K562 (cell line): ENCODE measurements around the gene IMPDH2. TPM values are rescaled to one million over a fixed set of nuclear protein-coding genes. Genes with fewer than 3 reads are reported as not detected.
A peak's percentile ranks its signal among the peaks of the same experiment; 100 is the strongest.

Source experiments
- DPF2 ChIP-seq: fragments of 450-650 bp; IDR thresholded peaks from 2 replicates; pipeline ENCODE4 v1.6.1; 2016
- NCOR1 ChIP-seq: fragments of 450-650 bp; IDR thresholded peaks from 2 replicates; pipeline ENCODE4 v1.6.1; 2016; ENCODE audit warnings: mild to moderate bottlenecking, moderate library complexity
- PHF21A ChIP-seq: fragments of 450-650 bp; IDR thresholded peaks from 2 replicates; pipeline ENCODE4 v1.6.1; 2017; ENCODE audit warnings: low read depth, borderline replicate concordance
- POLR2B ChIP-seq: fragments of 450-650 bp; IDR thresholded peaks from 2 replicates; pipeline ENCODE4 v1.6.1; 2018; ENCODE audit warnings: low read depth; ENCODE audit not compliant: partially characterized antibody
- POLR2G ChIP-seq: fragments of 200-400 bp; formaldehyde crosslinking; IDR thresholded peaks from 2 replicates; pipeline ENCODE4 v1.6.1; 2017; ENCODE audit warnings: low read depth, mild to moderate bottlenecking, antibody characterized with exemption, low read length, moderate library complexity
- SAFB2 ChIP-seq: fragments of 200-400 bp; formaldehyde crosslinking; IDR thresholded peaks from 2 replicates; pipeline ENCODE4 v1.6.1; 2018; ENCODE audit warnings: borderline replicate concordance, low read length, low read depth, moderate library complexity; ENCODE audit not compliant: severe bottlenecking
- SIN3B ChIP-seq: fragments of 450-650 bp; IDR thresholded peaks from 2 replicates; pipeline ENCODE4 v1.6.1; 2017; ENCODE audit warnings: low read depth, mild to moderate bottlenecking, moderate library complexity
- SIX5 ChIP-seq, 2 experiments: IDR thresholded peaks; 2 replicates each; pipeline ENCODE4 v1.6.1; 2011; ENCODE audit warnings: low read length in 2 of 2, borderline replicate concordance in 1 of 2, low read depth in 1 of 2, mild to moderate bottlenecking in 1 of 2, moderate library complexity in 1 of 2; ENCODE audit not compliant: insufficient read depth in 1 of 2
- SMARCA4 ChIP-seq: fragments of 450-650 bp; IDR thresholded peaks from 2 replicates; pipeline ENCODE4 v1.6.1; 2016
- SPI1 ChIP-seq: IDR thresholded peaks from 2 replicates; pipeline ENCODE4 v1.6.1; 2011; ENCODE audit warnings: low read depth, low read length, control low read depth, borderline replicate concordance
- TEAD2 ChIP-seq: fragments of 450-650 bp; IDR thresholded peaks from 2 replicates; pipeline ENCODE4 v1.6.1; 2016; ENCODE audit warnings: missing genetic modification characterization, control low read depth, missing compliant biosample characterization
- TSC22D4 ChIP-seq: fragments of 450-650 bp; IDR thresholded peaks from 2 replicates; pipeline ENCODE4 v1.6.1; 2016; ENCODE audit warnings: missing genetic modification characterization, missing biosample characterization, control low read depth
- U2AF1 ChIP-seq: fragments of 200-400 bp; formaldehyde crosslinking; optimal IDR thresholded peaks from 2 replicates; pipeline ENCODE3; 2017; ENCODE audit warnings: mild to moderate bottlenecking, low read depth, low read length, moderate library complexity
- XRCC5 ChIP-seq: fragments of 200-400 bp; formaldehyde crosslinking; IDR thresholded peaks from 2 replicates; pipeline ENCODE4 v1.6.1; 2017; ENCODE audit warnings: low read depth, mild to moderate bottlenecking, low read length
- ZC3H4 ChIP-seq: sonication (generic); formaldehyde crosslinking; IDR thresholded peaks from 2 replicates; pipeline ENCODE4 v1.9.0; 2021; ENCODE audit warnings: missing genetic modification reagents, borderline replicate concordance
- ZNF232 ChIP-seq: sonication (generic); formaldehyde crosslinking; IDR thresholded peaks from 2 replicates; pipeline ENCODE4 v1.8.0; 2022; ENCODE audit warnings: mild to moderate bottlenecking, missing genetic modification reagents
- ZNF311 ChIP-seq: fragments of 250-450 bp; sonication (Bioruptor Pico); IDR thresholded peaks from 2 replicates; pipeline ENCODE4 v1.4.0; 2020; ENCODE audit warnings: mild to moderate bottlenecking, moderate library complexity
- ZNF41 ChIP-seq: fragments of 250-450 bp; sonication (Bioruptor Pico); conservative IDR thresholded peaks from 2 replicates; pipeline ENCODE4 v1.4.0; 2020; ENCODE audit warnings: mild to moderate bottlenecking
- ZNF76 ChIP-seq: fragments of 250-450 bp; sonication (Bioruptor Pico); IDR thresholded peaks from 2 replicates; pipeline ENCODE4 v1.4.0; 2020; ENCODE audit warnings: mild to moderate bottlenecking, moderate library complexity, borderline replicate concordance
- polyA plus RNA-seq, 8 experiments: library from polyadenylated mRNA; depleted of rRNA in 4 of 8; stranded (reverse) in 5 of 8; unstranded in 3 of 8; fragments of >200 nt; fragmentation: Nextera tagmentation in 2 of 8; fragmentation: Illumina TruSeq in 1 of 8; extraction: Ambion mirVana in 2 of 8; extraction: Trizol in 1 of 8; gene quantifications; 2 replicates each; pipeline versions ENCODE4 v1.2.1 to v1.2.3, GENCODE V29; 2011 to 2014; ENCODE audit warnings: inconsistent platforms in 1 of 8, missing spikeins in 1 of 8
- total RNA-seq, 7 experiments: library from RNA; depleted of rRNA in 6 of 7; stranded (reverse); fragments of >200 nt in 6 of 7; fragmentation: Illumina TruSeq in 2 of 7; extraction: Trizol in 2 of 7; gene quantifications; 2 replicates each; pipeline versions ENCODE4 v1.2.1 to v1.2.3, GENCODE V29; 2011 to 2021; ENCODE audit warnings: low replicate concordance in 1 of 7
- TF ChIP-seq, protein P1 (sequence below), 2 experiments: fragments of 450-650 bp in 1 of 2; IDR thresholded peaks; 2 replicates each; pipeline ENCODE4 v1.6.1; 2011 to 2017; ENCODE audit warnings: low read depth in 2 of 2, antibody characterized with exemption in 1 of 2, borderline replicate concordance in 1 of 2, low read length in 1 of 2, mild to moderate bottlenecking in 1 of 2, mixed read lengths in 1 of 2; ENCODE audit not compliant: control insufficient read depth in 1 of 2
- TF ChIP-seq, protein P2 (sequence below): fragments of 200-400 bp; formaldehyde crosslinking; IDR thresholded peaks from 2 replicates; pipeline ENCODE4 v1.6.1; 2017; ENCODE audit warnings: mild to moderate bottlenecking, low read depth, low read length, moderate library complexity
- TF ChIP-seq, protein P3 (sequence below): fragments of 450-650 bp; IDR thresholded peaks from 2 replicates; pipeline ENCODE4 v1.6.1; 2016; ENCODE audit warnings: mild to moderate bottlenecking

IMPDH2 gene
- total and polyA plus RNA-seq, 9 of the 15 experiments (the other 6 are each of a cell fraction or from before 2014, with no cell fraction given) = 318 to 507 (median 366) TPM

DNA sequence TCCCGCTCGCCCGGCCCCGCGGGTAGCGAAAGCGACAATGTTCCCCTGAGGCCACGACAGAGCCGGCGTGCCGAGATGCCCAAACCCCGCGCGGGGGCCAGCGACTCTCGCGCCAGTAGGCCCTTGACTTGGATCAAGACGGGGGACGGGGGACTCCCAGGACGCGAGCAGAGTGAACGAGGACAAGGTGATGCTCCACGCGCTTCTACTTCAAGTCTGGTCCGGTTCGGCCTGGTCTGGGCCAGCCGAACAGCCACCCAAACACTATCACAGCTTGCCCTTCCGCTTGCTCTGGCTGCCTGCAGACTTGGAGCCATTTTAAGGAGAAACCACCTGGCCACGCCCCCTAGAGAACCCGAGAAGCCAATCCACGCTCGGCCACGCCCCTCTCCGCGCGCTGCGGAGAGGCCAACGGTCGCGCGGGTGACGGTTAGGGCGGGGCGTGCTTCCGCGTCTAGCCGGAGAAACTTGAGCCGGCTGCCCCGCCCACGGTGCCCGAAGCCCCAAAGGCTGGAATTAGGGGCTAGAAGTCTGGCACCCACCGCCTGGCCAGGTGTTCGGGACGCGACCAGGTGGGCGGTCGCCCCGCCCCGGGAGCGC, 7.9 kb downstream of the IMPDH2 start (continued):
- TF ChIP-seq ZNF76 (CRISPR knock-in tag) (no peak), SPI1 (no peak; the same call in 1 of the 2 replicates), ZNF232 (no peak; the same call in 1 of the 2 replicates), SIN3B (no peak), SAFB2 (no peak), POLR2G (peak; percentile 98), POLR2B (peak; percentile 98), ZC3H4 (CRISPR knock-in tag) (no peak), PHF21A (0 out of 2 replicates have a peak, but pooled peaks have one; percentile 4), DPF2 (no peak; the same call in 1 of the 2 replicates), TEAD2 (tag) (no peak), ZNF311 (CRISPR knock-in tag) (no peak), U2AF1 (no peak), TSC22D4 (tag) (no peak), SMARCA4 (no peak), XRCC5 (no peak), NCOR1 (no peak; the same call in 1 of the 2 replicates), ZNF41 (no peak), SIX5 (IDR thresholded peaks at IDR 0.05; ENCODE audit: borderline replicate concordance in 1 of 2, insufficient read depth in 1 of 2, low read depth in 1 of 2, low read length in 2 of 2) (no peak)
- TF ChIP-seq, protein P1, sequence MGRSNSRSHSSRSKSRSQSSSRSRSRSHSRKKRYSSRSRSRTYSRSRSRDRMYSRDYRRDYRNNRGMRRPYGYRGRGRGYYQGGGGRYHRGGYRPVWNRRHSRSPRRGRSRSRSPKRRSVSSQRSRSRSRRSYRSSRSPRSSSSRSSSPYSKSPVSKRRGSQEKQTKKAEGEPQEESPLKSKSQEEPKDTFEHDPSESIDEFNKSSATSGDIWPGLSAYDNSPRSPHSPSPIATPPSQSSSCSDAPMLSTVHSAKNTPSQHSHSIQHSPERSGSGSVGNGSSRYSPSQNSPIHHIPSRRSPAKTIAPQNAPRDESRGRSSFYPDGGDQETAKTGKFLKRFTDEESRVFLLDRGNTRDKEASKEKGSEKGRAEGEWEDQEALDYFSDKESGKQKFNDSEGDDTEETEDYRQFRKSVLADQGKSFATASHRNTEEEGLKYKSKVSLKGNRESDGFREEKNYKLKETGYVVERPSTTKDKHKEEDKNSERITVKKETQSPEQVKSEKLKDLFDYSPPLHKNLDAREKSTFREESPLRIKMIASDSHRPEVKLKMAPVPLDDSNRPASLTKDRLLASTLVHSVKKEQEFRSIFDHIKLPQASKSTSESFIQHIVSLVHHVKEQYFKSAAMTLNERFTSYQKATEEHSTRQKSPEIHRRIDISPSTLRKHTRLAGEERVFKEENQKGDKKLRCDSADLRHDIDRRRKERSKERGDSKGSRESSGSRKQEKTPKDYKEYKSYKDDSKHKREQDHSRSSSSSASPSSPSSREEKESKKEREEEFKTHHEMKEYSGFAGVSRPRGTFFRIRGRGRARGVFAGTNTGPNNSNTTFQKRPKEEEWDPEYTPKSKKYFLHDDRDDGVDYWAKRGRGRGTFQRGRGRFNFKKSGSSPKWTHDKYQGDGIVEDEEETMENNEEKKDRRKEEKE (IDR thresholded peaks at IDR 0.05; ENCODE audit: borderline replicate concordance in 1 of 2, control insufficient read depth in 1 of 2, low read depth in 2 of 2, low read length in 1 of 2) = no peak
- TF ChIP-seq, protein P2, sequence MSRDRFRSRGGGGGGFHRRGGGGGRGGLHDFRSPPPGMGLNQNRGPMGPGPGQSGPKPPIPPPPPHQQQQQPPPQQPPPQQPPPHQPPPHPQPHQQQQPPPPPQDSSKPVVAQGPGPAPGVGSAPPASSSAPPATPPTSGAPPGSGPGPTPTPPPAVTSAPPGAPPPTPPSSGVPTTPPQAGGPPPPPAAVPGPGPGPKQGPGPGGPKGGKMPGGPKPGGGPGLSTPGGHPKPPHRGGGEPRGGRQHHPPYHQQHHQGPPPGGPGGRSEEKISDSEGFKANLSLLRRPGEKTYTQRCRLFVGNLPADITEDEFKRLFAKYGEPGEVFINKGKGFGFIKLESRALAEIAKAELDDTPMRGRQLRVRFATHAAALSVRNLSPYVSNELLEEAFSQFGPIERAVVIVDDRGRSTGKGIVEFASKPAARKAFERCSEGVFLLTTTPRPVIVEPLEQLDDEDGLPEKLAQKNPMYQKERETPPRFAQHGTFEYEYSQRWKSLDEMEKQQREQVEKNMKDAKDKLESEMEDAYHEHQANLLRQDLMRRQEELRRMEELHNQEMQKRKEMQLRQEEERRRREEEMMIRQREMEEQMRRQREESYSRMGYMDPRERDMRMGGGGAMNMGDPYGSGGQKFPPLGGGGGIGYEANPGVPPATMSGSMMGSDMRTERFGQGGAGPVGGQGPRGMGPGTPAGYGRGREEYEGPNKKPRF = no peak
- TF ChIP-seq, protein P3, sequence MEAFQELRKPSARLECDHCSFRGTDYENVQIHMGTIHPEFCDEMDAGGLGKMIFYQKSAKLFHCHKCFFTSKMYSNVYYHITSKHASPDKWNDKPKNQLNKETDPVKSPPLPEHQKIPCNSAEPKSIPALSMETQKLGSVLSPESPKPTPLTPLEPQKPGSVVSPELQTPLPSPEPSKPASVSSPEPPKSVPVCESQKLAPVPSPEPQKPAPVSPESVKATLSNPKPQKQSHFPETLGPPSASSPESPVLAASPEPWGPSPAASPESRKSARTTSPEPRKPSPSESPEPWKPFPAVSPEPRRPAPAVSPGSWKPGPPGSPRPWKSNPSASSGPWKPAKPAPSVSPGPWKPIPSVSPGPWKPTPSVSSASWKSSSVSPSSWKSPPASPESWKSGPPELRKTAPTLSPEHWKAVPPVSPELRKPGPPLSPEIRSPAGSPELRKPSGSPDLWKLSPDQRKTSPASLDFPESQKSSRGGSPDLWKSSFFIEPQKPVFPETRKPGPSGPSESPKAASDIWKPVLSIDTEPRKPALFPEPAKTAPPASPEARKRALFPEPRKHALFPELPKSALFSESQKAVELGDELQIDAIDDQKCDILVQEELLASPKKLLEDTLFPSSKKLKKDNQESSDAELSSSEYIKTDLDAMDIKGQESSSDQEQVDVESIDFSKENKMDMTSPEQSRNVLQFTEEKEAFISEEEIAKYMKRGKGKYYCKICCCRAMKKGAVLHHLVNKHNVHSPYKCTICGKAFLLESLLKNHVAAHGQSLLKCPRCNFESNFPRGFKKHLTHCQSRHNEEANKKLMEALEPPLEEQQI = no peak
